GM19025 (cell line): Measurements from ENCODE around the gene HLTF.
"Not testable (repeated sequence)": the region's sequence is repeated elsewhere in the genome, so short reads cannot be mapped to it uniquely, and the experiment has no call there.

Source experiments
- ATAC-seq: cut with Tn5 transposase; IDR thresholded peaks from one replicate; pipeline ENCODE4 v1.9.1; 2021; ENCODE audit warnings: mild to moderate bottlenecking, low read depth, moderate library complexity; ENCODE audit not compliant: unreplicated experiment

HLTF gene

DNA sequence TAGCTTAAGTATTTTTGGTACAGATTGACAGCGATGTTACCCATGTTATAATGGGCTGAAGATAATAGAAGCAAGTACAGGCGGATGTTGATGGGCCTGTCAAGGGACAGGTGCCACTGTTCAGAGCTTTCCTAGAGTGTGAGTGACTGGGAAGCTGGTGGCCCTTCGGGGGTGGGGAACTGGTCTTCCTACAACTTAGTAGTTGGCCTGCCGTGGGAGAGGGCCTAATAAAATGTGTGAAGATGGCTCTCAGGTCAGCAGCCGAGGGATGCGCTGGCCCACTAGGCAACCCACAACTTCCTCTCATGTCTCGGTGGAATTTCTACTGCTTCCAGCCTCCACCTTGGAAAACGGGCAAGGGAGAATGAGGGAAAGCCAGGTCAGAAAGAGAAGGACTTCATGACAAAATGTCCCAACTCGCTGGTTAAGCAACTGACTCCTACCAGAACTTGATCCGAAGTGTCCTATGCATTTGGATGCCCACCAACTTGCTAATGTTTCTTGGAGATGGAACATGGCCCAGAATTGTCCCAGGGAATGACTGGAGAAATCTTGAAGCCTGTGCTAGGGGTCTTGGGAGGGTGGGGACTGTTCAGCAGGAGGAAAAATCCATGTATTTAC lies 93.6 kb downstream of the HLTF start:
- no peak for ATAC-seq

DNA sequence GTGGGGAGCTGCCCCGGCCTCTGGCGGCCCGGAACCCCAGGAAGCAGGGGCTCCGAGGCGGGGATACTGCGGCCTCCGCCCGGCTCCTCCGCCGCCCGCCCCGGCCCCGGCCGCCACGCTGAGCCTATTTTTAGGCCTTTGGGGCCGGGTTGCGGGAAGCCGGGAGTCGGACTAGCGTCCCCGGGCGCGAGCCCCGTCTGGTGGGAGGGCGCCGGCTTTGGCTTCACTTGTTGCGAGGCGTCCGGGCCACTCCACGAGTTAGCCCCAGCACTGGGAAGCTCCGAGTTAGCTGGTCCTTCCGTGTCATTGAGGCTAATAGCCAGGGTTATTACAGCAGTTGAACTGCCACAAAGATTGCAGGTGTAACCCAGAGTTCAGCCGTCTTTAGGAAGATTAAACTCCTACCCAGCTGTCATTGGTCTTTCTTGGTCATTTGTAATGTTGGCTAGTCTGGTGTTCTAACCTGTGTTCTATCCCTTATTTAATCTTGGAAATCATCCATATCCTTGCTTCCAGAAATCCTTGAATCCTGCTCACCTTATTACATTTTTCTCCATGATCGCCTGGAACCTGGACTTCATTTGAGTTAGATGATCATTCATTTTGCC lies 94.2 kb downstream of the HLTF start:
- ATAC-seq: peak; percentile 18

DNA sequence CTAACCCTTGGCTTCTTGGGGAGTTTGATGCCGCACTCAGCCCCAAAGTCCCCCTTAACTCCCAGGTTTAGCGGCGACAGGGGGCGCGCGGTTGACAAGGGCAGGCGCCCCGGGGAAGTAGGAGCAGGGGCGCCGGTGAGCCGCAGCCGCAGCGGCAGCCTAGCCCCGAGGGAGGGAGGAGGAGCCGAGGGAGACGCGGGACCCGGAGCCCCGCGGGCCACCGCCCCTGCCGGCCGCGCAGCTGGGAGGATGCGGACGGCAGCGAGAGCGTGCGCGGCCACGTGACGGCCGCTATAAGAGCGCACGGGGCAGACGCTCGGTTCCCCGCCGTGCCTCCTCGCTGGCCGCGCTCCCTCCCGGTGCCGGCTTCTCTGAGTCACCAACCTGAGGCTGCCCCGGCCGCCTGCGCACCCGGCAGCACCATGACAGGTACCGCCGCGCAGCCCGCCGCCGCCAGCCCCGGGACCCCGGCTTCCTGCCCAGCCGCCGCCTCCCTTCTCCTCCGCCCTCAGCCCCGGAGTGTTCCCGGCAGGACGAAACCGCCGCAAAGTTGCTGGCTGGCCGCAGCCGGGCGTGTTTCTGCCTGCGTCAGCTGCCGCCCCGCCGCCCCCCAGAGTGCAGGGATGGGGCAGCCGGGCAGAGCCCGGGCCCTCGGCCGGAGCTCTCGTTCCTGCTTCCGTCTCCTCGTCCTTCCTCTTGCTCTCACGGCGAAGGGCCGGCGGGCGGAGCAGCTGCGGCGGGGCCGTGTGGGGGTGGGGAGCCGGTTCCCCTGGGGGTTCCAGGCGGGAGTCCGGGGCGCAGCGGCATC lies 94.9 kb downstream of the HLTF start, which contains the start of gene GYG1:
TSS of gene GYG1 (plus strand) at position 322 of the 808 bp plus-strand sequence. CDS start at position 423, 101 bp downstream.
- peak; percentile 81 for ATAC-seq

DNA sequence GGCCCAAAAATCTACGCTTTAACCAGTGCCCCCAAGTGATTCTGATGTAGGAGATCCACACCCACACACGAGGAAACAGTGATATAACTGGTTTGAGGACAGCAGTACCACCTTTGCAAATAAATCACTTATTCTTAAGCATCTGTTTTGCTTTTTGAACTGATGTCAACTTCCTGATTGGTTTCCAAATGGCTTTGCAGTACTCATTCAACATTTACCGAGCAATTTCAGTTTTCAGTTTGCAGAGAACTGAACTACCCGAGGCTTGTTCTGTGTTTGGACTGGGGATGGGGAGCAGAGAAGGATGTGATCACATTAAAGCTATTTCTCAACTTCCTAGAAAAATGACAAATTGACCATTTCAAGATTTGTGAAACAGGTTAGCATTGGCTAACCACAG lies 96.1 kb downstream of the HLTF start:
- peak; percentile 20 for ATAC-seq

DNA sequence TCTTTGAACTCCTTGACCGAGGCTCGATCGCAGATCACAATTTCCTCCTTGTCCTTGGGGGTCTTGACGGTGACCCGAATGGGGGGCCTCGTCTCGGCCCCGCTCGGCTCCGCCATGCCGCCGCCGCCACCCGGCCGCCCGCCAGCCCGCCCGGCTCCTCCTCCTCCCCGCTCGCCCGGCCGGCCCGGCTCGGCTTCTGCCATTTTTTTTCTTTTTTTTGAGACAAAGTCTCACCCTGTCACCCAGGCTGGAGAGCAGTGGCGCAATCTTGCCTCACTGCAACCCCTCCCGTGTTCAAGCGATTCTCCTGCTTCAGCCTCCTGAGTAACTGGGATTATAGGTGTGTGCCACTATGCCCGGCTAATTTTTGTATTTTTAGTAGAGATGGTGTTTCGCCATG lies 98.8 kb downstream of the HLTF start:
- ATAC-seq: not testable (repeated sequence)

- ATAC-seq: no peak
These were observed 105.1 kb downstream of the HLTF start for GRCh38 chr3:148981273-148981672.
